MCF 10A (cell line): ENCODE results near the gene TMA7. TPM values are rescaled to one million over a fixed set of nuclear protein-coding genes. Genes with fewer than 3 reads are reported as not detected.

Experiments used
- BruUV-seq: library from RNA; stranded (reverse); fragments of 400-500 nt; replicated peaks from 2 replicates; lab custom pipeline; 2021; lab: Mats Ljungman, UMichigan
- CTCF ChIA-PET: fragments of 300-600 bp; sonication (Branson Sonifier 250); formaldehyde crosslinking; extraction: SDS; loops from one replicate; lab custom pipeline; 2021; ENCODE audit warnings: antibody characterized with exemption, inconsistent platforms; lab: Yijun Ruan, JAX
- POLR2A ChIA-PET: fragments of 300-600, 350-650 bp; sonication (Branson Sonifier 250); formaldehyde crosslinking; extraction: SDS; loops from one replicate; lab custom pipeline; 2020; ENCODE audit warnings: antibody characterized with exemption, inconsistent platforms; lab: Yijun Ruan, JAX
- DNase-seq: peaks from one replicate; pipeline ENCODE4 v3.0.0-alpha.2; 2018; ENCODE audit not compliant: unreplicated experiment
- H3K27ac Mint-ChIP-seq: one replicate; pipeline ENCODE4 v1.8.0; 2022; ENCODE audit warnings: mild to moderate bottlenecking, low read depth, mixed read lengths; ENCODE audit not compliant: unreplicated experiment
- H3K27me3 Mint-ChIP-seq: one replicate; pipeline ENCODE4 v1.8.0; 2022; ENCODE audit warnings: mixed read lengths; ENCODE audit not compliant: insufficient read depth, unreplicated experiment
- H3K36me3 Mint-ChIP-seq: one replicate; pipeline ENCODE4 v1.8.0; 2022; ENCODE audit warnings: mild to moderate bottlenecking, moderate library complexity, mixed read lengths; ENCODE audit not compliant: insufficient read depth, unreplicated experiment
- H3K4me1 Mint-ChIP-seq: one replicate; pipeline ENCODE4 v1.8.0; 2022; ENCODE audit warnings: mixed read lengths; ENCODE audit not compliant: insufficient read depth, unreplicated experiment
- H3K4me3 Mint-ChIP-seq: one replicate; pipeline ENCODE4 v1.8.0; 2022; ENCODE audit warnings: mild to moderate bottlenecking, moderate library complexity, mixed read lengths; ENCODE audit not compliant: unreplicated experiment
- H3K9me3 Mint-ChIP-seq: one replicate; pipeline ENCODE4 v1.8.0; 2022; ENCODE audit warnings: mixed read lengths; ENCODE audit not compliant: unreplicated experiment
- CTCF ChIP-seq: fragments of 200-600 bp; IDR thresholded peaks from one replicate; pipeline ENCODE4 v1.8.0; 2022; ENCODE audit warnings: antibody characterized with exemption, mild to moderate bottlenecking; ENCODE audit not compliant: unreplicated experiment
- intact Hi-C: fragments of 100-400 bp; cut with micrococcal nuclease; formaldehyde crosslinking; loops from 2 replicates; pipeline ENCODE4 v1.14.1; 2022
- total RNA-seq: library from RNA; stranded (reverse); gene quantifications from 2 replicates; pipeline ENCODE4 v1.2.3, GENCODE V29; 2022

TMA7 gene
- total RNA-seq, 1 experiment from 2014 or later, result 356 TPM

- Mint-ChIP-seq H3K4me3 (no peak overlapping the region), H3K27ac (peak overlapping the region; percentile 67), H3K4me1 (peaks cover 42% of the 10 kb centered on the region), H3K9me3 (no peaks in the 10 kb centered on the region), H3K36me3 (peaks cover 52% of the 10 kb centered on the region), H3K27me3 (no peaks in the 10 kb centered on the region)
- TF ChIP-seq CTCF, result no peak
- intact Hi-C loops, result no loop called here
- POLR2A ChIA-PET, result interaction anchor here (0.6 to 20.2 kb wide), 7 partner anchors 9 to 175 kb away, joined by 3 to 749 read pairs (median 3); partner anchors contain the start of genes CCDC51 and TMA7
- no TSS peak for BruUV-seq
- CTCF ChIA-PET, result interaction anchor here (0.6 to 7.6 kb wide), 5 partner anchors 11 to 230 kb away, joined by 3 to 81 read pairs (median 3); partner anchors contain the start of gene CCDC51
- no peak for DNase-seq
These were observed 16.0 kb upstream of the TMA7 start for GRCh38 chr3:48423883-48424695.

- H3K36me3 Mint-ChIP-seq, result peaks cover 47% of the 10 kb centered on the region
- peak overlapping the region; percentile 99 for H3K4me3 Mint-ChIP-seq
- H3K4me1 Mint-ChIP-seq, result peaks cover 45% of the 10 kb centered on the region
- no peak for DNase-seq
- H3K9me3 Mint-ChIP-seq, result no peaks in the 10 kb centered on the region
- peak overlapping the region; percentile 67 for H3K27ac Mint-ChIP-seq
- intact Hi-C loops, result no loop called here
- CTCF ChIA-PET, result interaction anchor here (7.6 kb wide), 1 partner anchor 10 kb away, joined by 81 read pairs; no protein-coding TSS in a partner anchor
- POLR2A ChIA-PET, result interaction anchor here (1.0 to 20.2 kb wide), 6 partner anchors 8 to 173 kb away, joined by 3 to 749 read pairs (median 18); partner anchors contain the start of genes CCDC51 and TMA7
- TF ChIP-seq CTCF, result no peak
- no TSS peak for BruUV-seq
- H3K27me3 Mint-ChIP-seq, result no peaks in the 10 kb centered on the region
These were observed 14.7 kb upstream of the TMA7 start for GRCh38 chr3:48425281-48425812.

- Mint-ChIP-seq H3K27ac (peak overlapping the region; percentile 5), H3K27me3 (no peaks in the 10 kb centered on the region), H3K36me3 (peaks cover 44% of the 10 kb centered on the region), H3K4me1 (peaks cover 56% of the 10 kb centered on the region), H3K9me3 (no peaks in the 10 kb centered on the region), H3K4me3 (peak overlapping the region; percentile 99)
- no peak for TF ChIP-seq CTCF
- POLR2A ChIA-PET, result interaction anchor here (0.7 to 20.2 kb wide), 6 partner anchors 7 to 158 kb away, joined by 3 to 749 read pairs (median 20); partner anchors contain the start of genes CCDC51 and TMA7
- no peak for DNase-seq
- no TSS peak for BruUV-seq
- CTCF ChIA-PET, result interaction anchor here (0.6 to 7.6 kb wide), 2 partner anchors 9 to 28 kb away, joined by 3 to 81 read pairs; no protein-coding TSS in a partner anchor
- intact Hi-C loops, result no loop called here
These were observed 13.6 kb upstream of the TMA7 start for GRCh38 chr3:48426401-48426909.
